Endodermal cell (in vitro differentiated cells): ENCODE measurements around the gene TBC1D2. TPM values are rescaled to one million over a fixed set of nuclear protein-coding genes. Genes with fewer than 3 reads are reported as not detected.
"Not testable (repeated sequence)": the region's sequence is repeated elsewhere in the genome, so short reads cannot be mapped to it uniquely, and the experiment has no call there.

Experiments used
- DNase-seq: peaks from one replicate; pipeline ENCODE4 v3.0.0-alpha.2; 2017
- H3K27ac ChIP-seq: 2 replicates; pipeline ENCODE4 v1.5.1; 2013; ENCODE audit warnings: mild to moderate bottlenecking, low read depth, low read length, moderate library complexity
- H3K27me3 ChIP-seq: 2 replicates; pipeline ENCODE4 v1.6.1; 2013; ENCODE audit warnings: mild to moderate bottlenecking, low read length, moderate library complexity; ENCODE audit not compliant: insufficient read depth, control insufficient read depth, poor library complexity, severe bottlenecking
- H3K36me3 ChIP-seq: 2 replicates; pipeline ENCODE4 v1.7.0; 2013; ENCODE audit warnings: mild to moderate bottlenecking, low read length, moderate library complexity; ENCODE audit not compliant: control insufficient read depth, insufficient read depth
- H3K4me1 ChIP-seq: one replicate; pipeline ENCODE4 v1.7.0; 2013; ENCODE audit warnings: low read length; ENCODE audit not compliant: control insufficient read depth, insufficient read depth
- H3K4me3 ChIP-seq: 2 replicates; pipeline ENCODE4 v1.5.1; 2013; ENCODE audit warnings: mild to moderate bottlenecking, low read length, moderate library complexity
- H3K9ac ChIP-seq: 2 replicates; pipeline ENCODE4 v1.6.1; 2013; ENCODE audit warnings: mild to moderate bottlenecking, low read length, moderate library complexity; ENCODE audit not compliant: poor library complexity, severe bottlenecking; ENCODE audit errors: extremely low read depth
- H3K9me3 ChIP-seq: 2 replicates; pipeline ENCODE4 v1.6.1; 2013; ENCODE audit warnings: mild to moderate bottlenecking, low read length, moderate library complexity; ENCODE audit not compliant: control insufficient read depth
- H3K27ac Mint-ChIP-seq: 2 replicates; pipeline ENCODE4 v1.8.0; 2020; ENCODE audit warnings: mixed read lengths
- H3K27me3 Mint-ChIP-seq: 2 replicates; pipeline ENCODE4 v1.8.0; 2021; ENCODE audit warnings: mild to moderate bottlenecking, mixed read lengths; ENCODE audit not compliant: insufficient read depth
- H3K36me3 Mint-ChIP-seq: 2 replicates; pipeline ENCODE4 v1.8.0; 2020; ENCODE audit warnings: low read depth, mixed read lengths
- H3K4me1 Mint-ChIP-seq: 2 replicates; pipeline ENCODE4 v1.8.0; 2020; ENCODE audit warnings: mixed read lengths
- H3K4me3 Mint-ChIP-seq: 2 replicates; pipeline ENCODE4 v1.8.0; 2020; ENCODE audit warnings: mild to moderate bottlenecking, moderate library complexity, mixed read lengths
- H3K9me3 Mint-ChIP-seq: 2 replicates; pipeline ENCODE4 v1.8.0; 2020; ENCODE audit warnings: mild to moderate bottlenecking, mixed read lengths
- WGBS, 2 experiments: methylation state at CpG; one replicate each; pipeline versions ENCODE4 v1.1.5 to v1.1.7; 2013; ENCODE audit warnings: missing lambda C conversion rate in 2 of 2, mixed read lengths in 1 of 2; ENCODE audit not compliant: insufficient coverage in 1 of 2, insufficient read length in 1 of 2; 5-methylcytosine and 5-hydroxymethylcytosine counted together
- total RNA-seq, 2 donors: library from RNA; stranded (reverse); fragmentation: NEBNext Ultra II Directional in 1 of 2; extraction: Animal tissue kit (Norgen Biotek cat#: 25700) in 1 of 2; gene quantifications; 2 replicates in 1 of 2; 3 replicates in 1 of 2; pipeline ENCODE4 v1.2.1, GENCODE V29; 2021
- TF ChIP-seq, protein P1 (sequence below): fragments of 200-600 bp; sonication (generic); conservative IDR thresholded peaks from 2 replicates; pipeline ENCODE4 v1.5.0; 2021; ENCODE audit warnings: antibody characterized with exemption, mild to moderate bottlenecking

Gene TBC1D2
- total RNA-seq, 2 donors from 2014 or later = 8.1 to 10.4 TPM

DNA sequence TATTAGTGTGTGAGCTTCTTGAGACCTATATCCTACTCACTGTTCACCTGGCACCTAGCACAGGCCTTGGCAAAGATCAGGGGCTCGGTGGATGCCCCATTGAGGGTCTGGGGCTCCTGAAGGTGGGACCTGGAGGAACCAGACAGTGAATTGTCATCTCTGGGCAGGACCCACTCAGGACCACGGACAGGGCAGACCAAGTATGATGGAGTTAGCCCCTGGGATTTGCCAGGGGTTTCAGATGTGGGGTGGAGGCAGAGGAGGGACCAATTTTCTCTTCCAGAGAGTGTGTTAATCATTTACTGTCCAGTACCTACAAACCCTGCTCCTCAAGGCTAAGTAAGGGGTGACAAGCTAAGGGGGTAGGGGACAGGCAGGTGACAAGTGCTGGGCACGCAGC is 29.3 kb upstream of the TBC1D2 start:
- Mint-ChIP-seq H3K27ac (no peak overlapping the region), H3K36me3 (no peaks in the 10 kb centered on the region), H3K9me3 (no peaks in the 10 kb centered on the region), H3K4me1 (peaks cover 33% of the 10 kb centered on the region), H3K27me3 (no peaks in the 10 kb centered on the region), H3K4me3 (no peak overlapping the region)
- no peaks in the 10 kb centered on the region for H3K27me3 ChIP-seq
- H3K9me3 ChIP-seq = no peaks in the 10 kb centered on the region
- H3K36me3 ChIP-seq = no peaks in the 10 kb centered on the region
- peak; percentile 48 for DNase-seq
- no peak overlapping the region for H3K4me3 ChIP-seq
- TF ChIP-seq, protein P1, sequence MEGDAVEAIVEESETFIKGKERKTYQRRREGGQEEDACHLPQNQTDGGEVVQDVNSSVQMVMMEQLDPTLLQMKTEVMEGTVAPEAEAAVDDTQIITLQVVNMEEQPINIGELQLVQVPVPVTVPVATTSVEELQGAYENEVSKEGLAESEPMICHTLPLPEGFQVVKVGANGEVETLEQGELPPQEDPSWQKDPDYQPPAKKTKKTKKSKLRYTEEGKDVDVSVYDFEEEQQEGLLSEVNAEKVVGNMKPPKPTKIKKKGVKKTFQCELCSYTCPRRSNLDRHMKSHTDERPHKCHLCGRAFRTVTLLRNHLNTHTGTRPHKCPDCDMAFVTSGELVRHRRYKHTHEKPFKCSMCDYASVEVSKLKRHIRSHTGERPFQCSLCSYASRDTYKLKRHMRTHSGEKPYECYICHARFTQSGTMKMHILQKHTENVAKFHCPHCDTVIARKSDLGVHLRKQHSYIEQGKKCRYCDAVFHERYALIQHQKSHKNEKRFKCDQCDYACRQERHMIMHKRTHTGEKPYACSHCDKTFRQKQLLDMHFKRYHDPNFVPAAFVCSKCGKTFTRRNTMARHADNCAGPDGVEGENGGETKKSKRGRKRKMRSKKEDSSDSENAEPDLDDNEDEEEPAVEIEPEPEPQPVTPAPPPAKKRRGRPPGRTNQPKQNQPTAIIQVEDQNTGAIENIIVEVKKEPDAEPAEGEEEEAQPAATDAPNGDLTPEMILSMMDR = no peak
- peaks cover 17% of the 10 kb centered on the region for H3K4me1 ChIP-seq
- H3K9ac ChIP-seq = no peak overlapping the region
- WGBS, 2 experiments = 93 to 100% methylated on average over 1 to 3 of the region's 3 CpGs
- no peak overlapping the region for H3K27ac ChIP-seq

DNA sequence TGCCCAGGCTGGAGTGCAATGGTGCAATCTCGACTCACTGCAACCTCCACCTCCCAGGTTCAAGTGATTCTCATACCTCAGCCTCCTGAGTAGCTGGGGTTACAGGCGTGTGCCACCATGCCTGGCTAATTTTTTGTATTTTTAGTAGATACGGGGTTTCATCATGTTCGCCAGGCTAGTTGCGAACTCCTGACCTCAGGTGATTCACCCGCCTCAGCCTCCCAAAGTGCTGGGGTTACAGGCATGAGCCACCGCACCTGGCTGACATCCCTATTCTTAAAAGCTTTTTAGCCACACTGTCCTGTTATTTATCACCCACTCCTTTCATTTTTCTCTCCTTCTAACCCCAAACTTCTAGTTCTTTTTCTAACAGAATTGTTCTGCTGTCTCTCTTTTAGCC is 27.7 kb upstream of the TBC1D2 start:
- not testable (repeated sequence) for H3K4me3 ChIP-seq, H3K27me3 Mint-ChIP-seq, H3K27ac ChIP-seq, H3K4me3 Mint-ChIP-seq, H3K9ac ChIP-seq, H3K36me3 ChIP-seq, H3K9me3 ChIP-seq, H3K27ac Mint-ChIP-seq, H3K27me3 ChIP-seq, H3K9me3 Mint-ChIP-seq, H3K36me3 Mint-ChIP-seq, DNase-seq
- 93 to 95% methylated on average over 7 of the region's 7 CpGs for WGBS, 2 experiments
- H3K4me1 ChIP-seq = peaks cover 24% of the 10 kb centered on the region
- H3K4me1 Mint-ChIP-seq = peaks cover 39% of the 10 kb centered on the region

DNA sequence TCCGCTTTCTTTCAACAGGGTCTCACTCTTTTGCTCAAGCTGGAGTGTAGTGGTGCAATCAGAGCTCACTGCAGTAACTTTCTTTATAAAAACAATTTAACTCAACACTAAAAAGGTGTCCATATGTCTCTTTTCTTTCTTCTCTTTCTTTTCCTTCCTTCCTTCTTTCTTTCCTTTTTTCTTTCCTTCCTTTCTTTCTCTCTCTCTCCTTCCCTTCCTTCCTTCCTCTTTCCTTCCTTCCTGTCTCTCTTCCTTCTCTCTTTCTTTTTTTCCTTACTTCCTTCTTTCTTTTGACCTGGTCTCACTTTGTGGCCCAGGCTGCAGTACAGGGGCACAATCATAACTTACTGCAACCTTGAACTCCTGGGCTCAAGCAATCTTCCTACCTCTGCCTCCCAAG is 25.8 kb upstream of the TBC1D2 start:
- Histone ChIP-seq H3K27me3 (no peaks in the 10 kb centered on the region), H3K9ac (no peak overlapping the region), H3K4me1 (peaks cover 24% of the 10 kb centered on the region), H3K27ac (no peak overlapping the region), H3K36me3 (no peaks in the 10 kb centered on the region), H3K9me3 (no peaks in the 10 kb centered on the region), H3K4me3 (no peak overlapping the region)
- H3K4me1 Mint-ChIP-seq = peaks cover 39% of the 10 kb centered on the region
- 93 to 100% methylated on average over 1 of the region's 1 CpG for WGBS, 2 experiments
- H3K27ac Mint-ChIP-seq = no peak overlapping the region
- TF ChIP-seq, protein P1 = no peak
- no peaks in the 10 kb centered on the region for H3K36me3 Mint-ChIP-seq
- peaks cover 4% of the 10 kb centered on the region for H3K27me3 Mint-ChIP-seq
- H3K4me3 Mint-ChIP-seq = no peak overlapping the region
- no peak for DNase-seq
- H3K9me3 Mint-ChIP-seq = no peaks in the 10 kb centered on the region

DNA sequence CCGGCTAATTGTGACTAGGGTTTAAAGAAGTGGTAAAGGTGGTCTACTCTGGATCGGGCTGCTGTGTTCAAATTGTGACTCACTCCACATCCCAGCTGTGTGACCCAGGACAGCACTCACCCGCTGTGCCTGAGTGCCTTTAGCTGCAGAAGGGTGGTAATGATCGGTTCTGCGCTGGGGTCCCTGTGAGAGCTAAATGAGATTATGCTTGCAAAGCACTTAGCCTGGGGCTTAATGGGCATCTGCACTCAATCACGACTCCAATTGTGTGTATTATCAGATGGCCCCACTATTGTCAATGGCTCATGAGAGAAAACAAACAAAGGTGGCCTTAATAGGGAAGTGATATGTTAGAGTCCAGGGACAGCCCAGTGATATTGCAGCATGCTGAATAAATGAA is 25.1 kb upstream of the TBC1D2 start:
- Mint-ChIP-seq H3K9me3 (no peaks in the 10 kb centered on the region), H3K36me3 (no peaks in the 10 kb centered on the region), H3K27ac (peak overlapping the region; percentile 40), H3K4me3 (no peak overlapping the region), H3K4me1 (peaks cover 39% of the 10 kb centered on the region), H3K27me3 (peaks cover 4% of the 10 kb centered on the region)
- DNase-seq = peak; percentile 79
- H3K27me3 ChIP-seq = no peaks in the 10 kb centered on the region
- H3K27ac ChIP-seq = peak overlapping the region; percentile 0
- H3K9me3 ChIP-seq = no peaks in the 10 kb centered on the region
- H3K4me1 ChIP-seq = peaks cover 24% of the 10 kb centered on the region
- no peak overlapping the region for H3K9ac ChIP-seq
- WGBS, 2 experiments = 47% methylated on average over 4 to 6 of the region's 6 CpGs
- TF ChIP-seq, protein P1 = no peak
- no peaks in the 10 kb centered on the region for H3K36me3 ChIP-seq
- peak overlapping the region; percentile 28 for H3K4me3 ChIP-seq
